Activated CD4-positive, CD25-positive, alpha-beta regulatory T cell treated with anti-CD3 and anti-CD28 coated beads, Interleukin-2, amount 50 U/mL, for 16 hours (primary cell): ENCODE results near the gene CD33.
"Not testable (repeated sequence)": the region's sequence is repeated elsewhere in the genome, so short reads cannot be mapped to it uniquely, and the experiment has no call there.

Source experiments
- DNase-seq: peaks from one replicate; pipeline ENCODE4 v3.0.0-alpha.2; 2020; ENCODE audit warnings: low read depth, low spot score

The CD33 gene

DNA sequence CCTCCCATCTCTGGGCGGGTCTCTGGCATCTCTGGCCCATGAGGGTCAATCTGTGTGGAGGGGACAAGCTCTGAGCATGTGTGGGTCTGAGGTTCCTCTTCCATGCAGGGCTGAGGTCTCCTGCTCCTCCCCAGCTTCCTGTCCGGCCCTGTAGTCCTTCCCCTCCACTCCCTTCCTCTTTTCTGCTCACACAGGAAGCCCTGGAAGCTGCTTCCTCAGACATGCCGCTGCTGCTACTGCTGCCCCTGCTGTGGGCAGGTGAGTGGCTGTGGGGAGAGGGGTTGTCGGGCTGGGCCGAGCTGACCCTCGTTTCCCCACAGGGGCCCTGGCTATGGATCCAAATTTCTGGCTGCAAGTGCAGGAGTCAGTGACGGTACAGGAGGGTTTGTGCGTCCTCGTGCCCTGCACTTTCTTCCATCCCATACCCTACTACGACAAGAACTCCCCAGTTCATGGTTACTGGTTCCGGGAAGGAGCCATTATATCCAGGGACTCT is at the start of gene CD33:
CD33 (plus strand) TSS at position 183 of the 496 bp plus-strand sequence; CDS start at position 222, 39 bp downstream.
- not testable (repeated sequence) for DNase-seq

DNA sequence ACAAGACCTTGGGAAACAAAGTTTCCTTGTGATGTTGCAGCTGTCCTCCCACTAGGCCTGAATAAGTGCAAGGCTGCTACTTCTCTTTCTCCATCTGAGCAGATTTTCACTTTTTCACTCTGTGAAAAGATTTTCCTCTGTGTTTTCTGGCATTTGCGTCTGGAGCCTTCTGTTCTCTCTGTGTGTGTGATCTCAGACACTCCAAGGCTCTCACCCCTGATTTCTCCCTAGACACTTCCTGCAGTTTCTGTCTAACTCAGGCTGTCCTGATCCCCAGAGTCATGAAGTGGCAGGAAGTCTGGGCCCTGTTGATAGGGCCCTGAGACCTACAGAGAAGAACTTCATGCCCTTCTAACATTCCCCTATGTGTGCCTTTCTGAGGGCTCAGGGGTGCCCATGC is 45.6 kb upstream of the CD33 start:
- DNase-seq, result no peak

DNA sequence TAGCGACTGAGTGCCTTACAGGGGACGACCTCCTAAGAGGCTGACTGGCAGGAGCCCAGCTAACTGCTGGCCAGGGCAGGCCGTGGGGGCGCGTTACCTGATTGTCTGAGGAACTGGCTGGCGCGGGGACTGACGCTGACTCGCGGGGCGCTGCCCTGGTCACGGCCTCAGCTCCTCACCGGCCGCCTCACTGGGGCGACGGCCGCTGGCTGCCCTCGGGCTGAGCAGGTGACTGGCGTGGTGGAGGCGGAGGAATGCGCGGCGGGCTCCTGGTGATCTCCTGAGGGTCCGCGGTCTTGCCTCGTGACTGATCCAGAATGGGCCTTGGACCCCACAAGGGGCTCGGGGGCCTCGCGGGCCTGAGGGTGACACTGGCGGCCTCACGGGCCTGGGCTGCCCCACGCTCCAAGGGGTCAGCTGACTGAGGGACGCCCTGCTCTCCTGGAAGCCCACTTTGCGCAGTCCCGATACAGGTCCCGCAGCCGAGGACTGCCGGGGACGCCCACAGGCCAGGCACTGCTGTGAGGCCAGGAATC is 43.4 kb upstream of the CD33 start:
- no peak for DNase-seq

DNA sequence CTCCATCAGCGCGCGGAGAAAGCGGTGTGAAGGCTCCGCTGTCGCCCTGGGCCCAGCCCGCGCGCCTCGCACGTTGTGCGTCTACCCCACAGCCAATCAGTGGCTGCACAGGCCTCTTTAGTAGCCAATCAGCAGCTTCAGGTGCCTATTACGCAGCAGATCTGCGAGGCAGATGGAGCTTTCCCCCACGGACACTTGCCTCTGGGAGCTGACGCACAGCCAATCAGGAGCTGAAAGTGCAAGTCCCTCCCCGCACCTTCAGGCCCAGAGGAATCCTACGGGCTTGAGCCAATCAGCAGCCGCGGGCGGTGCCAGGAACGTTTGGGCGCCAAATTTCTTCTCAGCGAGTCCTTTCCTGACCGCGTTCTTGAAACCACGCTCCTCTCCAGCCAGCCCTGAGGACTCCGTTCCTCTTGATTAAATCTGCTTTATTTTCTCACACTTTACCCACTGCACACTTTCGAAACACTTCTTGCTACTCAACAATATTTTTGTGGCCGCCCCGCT is 42.9 kb upstream of the CD33 start:
- no peak for DNase-seq

DNA sequence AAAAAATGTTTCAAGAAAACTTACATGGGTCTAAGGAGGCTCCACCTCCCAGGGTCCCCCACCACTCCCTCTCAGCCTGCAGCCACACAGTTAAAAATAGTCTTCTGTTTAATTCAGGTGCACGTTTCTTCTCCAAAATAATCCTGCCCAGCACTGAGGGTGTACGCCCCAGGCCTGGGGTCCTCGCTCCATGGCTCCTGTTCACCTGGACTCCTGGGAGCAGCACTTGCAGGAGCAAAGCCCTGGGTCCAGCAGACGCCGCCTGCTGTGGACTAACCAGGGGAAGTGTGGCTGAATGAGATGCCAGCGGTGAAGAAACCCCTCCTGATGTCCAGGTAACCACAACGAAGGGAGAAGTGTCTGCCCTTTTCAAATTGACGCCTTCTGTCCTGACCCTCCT is 41.3 kb upstream of the CD33 start:
- no peak for DNase-seq

DNA sequence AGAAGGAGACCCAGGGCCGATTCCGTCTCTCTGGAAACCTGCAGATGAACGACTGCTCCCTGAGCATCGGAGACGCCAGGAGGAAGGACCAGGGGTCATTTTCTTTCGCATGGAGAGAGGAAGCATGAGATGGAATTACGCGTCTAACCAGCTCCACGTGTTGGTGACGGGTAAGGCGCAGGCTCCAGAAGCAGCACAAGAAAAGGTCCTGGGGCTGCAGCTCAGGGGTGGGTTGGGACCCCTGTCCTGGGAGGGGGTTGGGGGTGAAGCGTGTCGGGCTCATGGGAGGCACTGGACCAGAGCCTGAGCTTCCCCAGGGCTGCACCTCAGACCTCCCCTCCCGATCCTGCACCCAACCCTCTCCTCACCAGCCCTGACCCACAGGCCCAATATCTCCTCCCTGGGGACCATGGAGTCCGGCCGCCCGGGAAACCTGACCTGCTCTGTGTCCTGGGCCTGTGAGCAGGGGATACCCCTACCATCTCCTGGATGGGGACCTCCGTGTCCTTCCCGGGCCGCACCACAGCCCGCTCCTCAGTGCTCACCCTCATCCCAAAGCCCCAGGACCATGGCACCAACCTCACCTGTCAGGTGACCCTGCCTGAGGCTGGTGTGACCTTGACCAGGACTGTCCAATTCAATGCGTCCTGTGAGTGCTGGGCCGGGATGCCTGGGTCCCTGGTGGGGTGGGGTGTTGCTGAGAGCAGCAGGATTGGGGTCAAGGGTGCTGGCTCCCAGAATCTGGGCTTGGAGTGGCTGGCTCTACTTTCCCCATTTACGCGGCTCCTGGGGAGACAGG is 39.6 kb upstream of the CD33 start:
- DNase-seq, result no peak

DNA sequence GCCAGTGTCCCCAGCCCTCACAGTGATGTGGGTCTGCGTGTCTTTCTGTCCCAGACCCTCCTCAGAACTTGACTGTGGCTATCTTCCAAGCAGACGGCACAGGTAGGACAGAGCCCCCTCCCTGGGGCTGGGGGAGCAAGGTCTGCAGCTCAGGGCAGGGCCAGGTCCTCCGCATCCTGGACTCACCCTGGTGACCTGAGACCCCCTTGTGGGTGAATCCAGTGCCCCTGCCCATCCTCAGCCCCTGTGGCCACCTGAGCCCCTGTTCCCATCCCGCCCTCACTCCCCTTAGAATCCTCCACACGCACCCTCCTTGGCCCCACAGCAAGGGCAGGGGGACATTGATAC is 39.0 kb upstream of the CD33 start:
- DNase-seq, result no peak

DNA sequence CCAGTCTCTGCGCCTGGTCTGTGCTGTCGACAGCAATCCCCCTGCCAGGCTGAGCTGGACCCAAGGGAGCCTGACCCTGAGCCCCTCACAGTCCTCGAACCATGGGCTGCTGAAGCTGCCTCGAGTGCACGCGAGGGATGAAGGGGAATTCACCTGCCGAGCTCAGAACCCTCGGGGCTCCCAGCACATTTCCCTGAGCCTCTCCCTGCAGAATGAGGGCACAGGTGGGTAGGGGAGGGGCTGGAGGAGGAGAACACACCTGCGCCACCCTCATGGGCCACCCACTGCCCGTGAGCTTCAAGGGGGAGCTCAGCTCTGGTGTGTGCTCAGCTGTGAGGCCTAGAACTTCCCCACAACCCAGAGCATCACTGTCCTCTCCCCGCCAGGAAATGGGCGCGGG is 38.6 kb upstream of the CD33 start:
- no peak for DNase-seq

DNA sequence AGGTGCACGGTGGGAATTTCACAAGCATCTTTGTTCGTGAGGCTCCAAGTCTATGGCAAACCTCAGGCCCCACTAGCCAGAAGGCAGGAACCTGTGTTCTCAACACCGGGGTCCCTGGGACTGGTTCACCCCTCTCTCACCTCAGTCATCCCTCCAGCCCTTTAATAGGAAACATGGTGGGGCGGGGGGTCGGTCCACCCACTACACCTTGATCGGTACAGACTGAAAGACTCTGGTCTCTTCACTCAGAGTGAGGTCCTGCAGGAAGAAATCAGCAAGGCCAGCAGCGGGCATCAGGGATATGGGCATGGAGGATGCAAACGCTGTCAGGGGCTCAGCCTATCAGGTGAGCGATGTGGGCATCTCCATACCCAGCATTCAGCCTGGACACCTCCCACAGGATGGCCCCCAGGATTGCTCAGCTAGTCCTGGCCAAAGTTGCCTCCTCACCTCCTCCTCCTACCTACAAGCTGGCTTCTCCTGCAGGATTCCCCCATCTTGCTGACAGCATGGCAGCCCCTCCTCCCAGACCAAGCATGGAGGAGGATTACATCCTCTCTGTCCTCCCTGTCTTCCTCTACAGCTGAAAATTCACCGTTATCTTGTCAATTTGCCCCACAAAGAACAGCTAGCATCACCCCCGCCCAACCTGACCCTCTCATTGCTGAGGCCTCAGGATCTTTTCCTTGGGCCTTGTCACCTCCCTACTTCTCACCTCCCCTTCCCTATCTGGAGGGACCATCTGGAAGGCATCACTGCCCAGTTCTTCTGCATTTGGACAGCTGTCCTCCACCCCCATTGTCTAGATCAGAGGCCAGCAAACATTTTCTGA is 37.3 kb upstream of the CD33 start:
- no peak for DNase-seq

DNA sequence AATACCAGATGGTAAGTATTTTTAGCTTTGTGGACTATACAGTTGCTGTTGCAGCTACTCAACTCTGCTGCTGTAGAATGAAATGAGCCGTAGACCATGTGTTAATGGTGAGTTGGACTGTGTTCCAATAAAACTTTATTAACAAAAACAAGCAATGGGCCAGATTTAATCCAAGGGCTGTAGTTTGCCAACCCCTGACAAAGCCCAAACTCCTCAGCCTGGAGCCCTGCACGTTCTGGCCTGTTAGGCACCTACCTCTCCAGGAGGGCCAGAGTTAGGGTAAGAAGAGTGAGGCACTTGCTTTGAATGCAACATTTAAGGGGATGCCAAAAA is 36.7 kb upstream of the CD33 start:
- DNase-seq, result no peak

DNA sequence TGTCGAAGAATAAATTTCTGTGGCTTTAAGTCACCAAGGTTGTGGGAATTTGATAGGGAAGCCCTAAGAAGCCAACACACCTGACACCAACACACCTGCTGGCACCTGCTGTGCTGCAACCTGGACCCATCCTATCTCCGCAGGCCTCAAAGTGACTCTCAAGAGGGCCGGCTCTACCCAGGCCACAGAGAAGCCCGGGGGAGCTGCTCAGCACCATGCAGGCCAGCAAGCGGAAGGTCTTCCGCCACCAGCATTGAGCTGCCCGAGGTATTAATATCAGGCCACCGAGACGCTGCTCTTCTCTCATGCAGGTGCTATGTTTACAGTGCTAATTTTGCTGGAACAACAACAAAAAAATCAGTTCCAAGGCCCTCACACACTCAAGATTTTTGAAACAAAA is 32.2 kb upstream of the CD33 start:
- no peak for DNase-seq

DNA sequence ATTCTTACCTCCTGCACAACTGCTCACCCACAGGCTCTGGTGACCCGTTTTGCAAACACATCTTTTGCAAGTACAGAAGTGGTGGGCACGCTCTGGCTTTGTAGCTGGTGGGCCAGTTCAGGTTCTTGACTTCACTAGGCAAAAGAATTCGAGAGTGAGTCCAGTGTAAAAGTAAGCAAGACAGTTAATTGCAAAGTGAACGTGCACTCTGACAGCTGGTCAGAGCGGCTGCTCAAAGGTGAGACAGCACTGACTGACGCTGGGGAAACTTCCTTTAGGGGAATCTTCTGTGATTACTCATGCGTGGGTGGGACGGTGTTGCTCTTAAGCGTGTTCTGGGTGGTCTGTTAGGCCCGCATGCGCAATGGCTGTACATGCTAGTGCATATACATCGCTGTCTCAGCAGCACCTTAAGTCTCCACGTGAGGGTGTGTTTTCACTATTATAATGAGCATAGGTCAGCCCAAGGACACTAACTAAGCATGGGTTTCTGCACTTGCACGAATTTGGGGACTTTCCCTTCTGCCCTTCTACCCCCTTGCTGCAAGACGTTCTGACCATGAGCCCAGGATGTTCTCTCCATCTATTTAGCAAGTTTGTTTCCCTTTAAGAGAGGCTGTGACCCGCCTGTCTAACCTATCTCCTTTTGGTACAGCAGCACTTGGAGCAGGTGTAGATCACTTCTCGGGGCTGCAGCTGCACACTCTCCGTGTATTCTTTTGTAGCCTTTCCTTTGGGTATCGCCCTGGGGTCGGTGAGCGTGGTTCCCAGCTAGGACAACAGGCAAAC is 30.2 kb upstream of the CD33 start:
- no peak for DNase-seq

DNA sequence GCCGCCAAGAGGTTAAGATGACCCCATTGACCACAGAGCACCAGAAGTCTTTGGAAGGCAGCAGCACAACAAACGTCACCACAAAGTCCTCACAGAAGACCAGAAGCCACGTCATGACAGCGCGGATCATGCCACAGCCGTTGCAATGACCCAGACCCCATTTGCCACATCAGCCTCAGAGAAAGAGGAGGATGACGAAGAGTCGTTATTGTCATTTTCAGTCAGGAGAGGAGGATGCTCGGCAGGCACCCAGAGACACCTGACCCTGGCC is 29.6 kb upstream of the CD33 start:
- DNase-seq, result no peak

DNA sequence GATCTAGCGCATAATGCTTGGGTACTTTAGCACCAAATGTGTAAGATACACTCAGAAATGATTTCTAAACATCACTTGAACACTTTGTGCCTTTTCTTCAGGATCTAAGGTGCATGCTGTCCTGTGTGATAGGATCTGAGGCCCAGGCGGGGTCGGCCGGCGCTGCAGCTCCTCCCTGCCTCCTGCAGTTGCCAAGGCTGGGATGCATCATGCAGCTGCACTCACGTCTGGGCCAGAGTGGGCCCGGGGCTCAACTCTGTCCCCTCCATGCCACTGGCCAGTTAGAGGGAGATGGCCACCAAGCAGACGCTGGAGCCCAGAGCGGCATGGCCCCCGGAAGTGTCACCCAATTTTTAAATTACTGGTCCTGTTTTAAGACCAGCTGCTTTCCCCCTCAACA is 29.3 kb upstream of the CD33 start:
- DNase-seq, result no peak

DNA sequence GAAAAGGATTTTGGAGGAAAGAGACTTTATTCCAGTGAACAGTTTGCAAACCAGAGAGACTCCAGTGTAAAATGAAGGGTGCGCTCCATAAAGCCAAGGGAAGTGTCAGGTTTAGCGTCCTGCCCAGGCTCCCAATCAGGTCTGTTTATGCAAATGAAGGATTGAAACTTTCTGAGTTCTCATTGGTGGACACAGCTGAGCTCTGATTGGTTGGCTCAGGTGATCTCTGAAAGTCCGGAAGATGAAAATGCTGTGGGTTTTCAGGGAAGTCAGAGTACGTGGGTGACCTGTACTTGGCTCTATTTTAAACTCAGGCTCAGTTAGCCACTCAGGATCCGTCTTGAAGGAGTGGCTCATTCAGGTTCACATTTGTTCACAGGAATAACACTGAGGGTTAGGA is 28.7 kb upstream of the CD33 start:
- DNase-seq, result no peak

DNA sequence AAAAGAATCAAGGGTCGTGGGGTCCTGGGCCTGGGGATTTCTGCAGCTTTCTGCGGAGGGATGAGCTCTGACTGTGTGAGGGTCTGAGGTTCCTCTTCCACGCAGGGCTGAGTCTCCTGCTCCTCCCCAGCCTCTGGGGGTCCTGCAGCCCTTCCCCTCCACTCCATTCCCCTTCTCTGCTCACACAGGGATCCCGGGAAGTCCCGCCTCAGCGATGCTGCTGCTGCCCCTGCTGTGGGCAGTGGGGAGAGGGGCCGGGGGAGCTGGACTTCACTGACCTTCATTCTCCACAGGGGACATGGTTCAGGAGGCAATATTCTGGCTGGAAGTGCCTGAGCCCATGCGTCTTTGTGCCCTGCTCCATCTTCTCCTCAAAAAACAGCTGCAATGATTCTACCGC is 26.2 kb upstream of the CD33 start:
- DNase-seq, result no peak

DNA sequence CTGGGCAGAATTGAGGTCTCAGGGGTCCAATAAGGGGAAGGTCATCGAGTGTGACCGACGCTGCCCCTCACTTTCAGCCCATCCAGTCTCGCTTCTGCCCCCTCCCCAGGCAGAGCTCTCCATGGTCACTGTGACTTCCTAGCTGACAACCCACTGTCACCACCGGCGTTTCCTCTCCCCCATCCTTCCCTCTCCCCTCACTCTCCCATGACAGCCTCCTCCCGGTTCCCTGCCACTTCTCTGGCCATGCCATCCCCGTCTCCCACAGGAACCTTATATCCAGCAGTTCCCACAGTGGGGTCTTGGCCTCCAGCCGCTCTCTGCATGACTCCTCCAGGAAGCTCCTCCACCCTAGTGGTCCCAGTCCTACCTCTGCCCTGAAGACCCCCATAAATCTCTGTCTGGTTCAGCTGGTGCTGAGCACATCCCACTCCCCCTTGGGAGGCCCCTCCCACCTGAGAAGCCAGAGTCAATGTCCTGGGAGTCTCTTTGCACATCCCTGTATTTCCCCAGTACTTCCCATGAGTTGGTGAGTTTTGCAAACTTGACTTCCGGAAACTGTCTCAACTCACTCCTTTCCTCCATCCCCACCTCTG is 24.7 kb upstream of the CD33 start:
- no peak for DNase-seq

DNA sequence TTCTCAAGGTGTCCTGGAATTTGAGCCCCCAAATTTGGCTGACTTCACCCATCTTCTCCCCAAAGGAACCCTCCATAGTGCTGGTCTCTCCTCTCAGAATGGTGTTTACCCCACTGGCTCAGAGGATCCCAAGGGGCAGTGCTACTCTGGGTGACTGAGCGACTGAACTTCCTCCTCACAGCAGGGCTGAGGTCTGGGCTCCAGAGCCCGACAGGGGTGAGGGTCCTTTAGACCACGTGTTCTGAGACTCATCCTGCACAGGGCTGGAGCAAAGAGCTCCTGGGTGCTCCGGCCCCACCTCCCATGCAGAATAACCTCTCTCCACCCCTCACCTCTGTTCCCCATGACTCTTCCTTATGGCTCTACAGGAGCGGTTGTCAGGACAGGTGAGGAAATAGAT is 23.2 kb upstream of the CD33 start:
- DNase-seq, result no peak

DNA sequence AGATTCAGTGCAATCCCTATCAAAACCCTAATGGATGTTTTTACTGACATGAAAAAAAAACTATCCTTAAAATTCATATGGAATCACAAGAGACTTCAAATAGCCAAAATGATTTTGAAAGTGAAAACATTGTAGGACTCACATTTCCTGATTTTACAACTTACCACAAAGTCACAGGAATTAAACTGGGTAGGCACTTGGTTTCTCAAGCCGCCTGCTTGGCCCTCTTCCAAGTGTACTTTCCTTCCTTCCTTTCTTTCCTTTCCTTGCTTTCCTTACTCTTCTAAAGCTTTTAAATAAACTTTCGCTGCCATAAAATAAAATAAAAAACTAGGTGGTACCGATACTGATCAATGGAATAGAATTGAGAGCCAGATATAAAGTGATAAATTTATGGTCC is 21.0 kb upstream of the CD33 start:
- DNase-seq, result no peak

DNA sequence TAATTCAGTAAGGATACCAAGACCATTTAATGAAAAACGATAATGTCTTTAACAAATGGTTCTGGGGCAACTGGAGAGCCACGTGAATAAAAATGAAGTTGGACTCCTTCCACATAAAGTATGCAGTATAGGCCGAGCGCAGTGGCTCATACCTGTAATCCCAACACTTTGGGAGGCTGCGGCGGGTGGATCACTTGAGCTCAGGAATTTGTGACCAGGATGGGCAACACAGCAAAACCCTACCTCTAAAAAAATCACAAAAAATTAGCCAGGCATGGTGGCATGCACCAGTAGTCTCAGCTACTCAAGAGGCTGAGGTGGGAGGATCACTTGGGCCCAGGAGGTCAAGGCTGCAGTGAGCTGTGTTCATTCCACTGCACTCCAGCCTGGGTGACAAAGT is 20.6 kb upstream of the CD33 start:
- DNase-seq, result no peak

DNA sequence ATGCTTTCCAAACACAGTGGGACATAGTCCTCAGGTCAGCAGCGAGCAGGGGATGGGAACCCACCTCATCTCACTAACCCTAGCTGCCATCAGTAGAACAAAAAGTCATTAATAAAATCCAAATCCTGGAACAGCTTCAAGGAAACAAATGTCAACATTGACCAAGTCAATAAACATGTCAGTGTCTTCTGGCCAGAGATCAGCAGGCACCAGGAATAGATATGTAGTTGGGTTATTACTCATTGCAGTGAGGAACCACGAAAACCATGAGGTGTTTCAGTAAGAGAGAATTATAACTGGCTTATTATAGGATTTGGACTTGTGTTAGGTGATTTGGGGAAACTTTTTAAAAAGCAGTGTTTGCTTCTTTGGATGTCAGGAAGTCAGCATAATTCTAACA is 17.1 kb upstream of the CD33 start:
- DNase-seq, result no peak
